Neuronal stem cell (in vitro differentiated cells): ENCODE measurements around the gene SYT1.

Experiments used
- DNase-seq: peaks from one replicate; pipeline ENCODE4 v3.0.0-alpha.2; 2013; ENCODE audit warnings: low spot score
- H2AFZ ChIP-seq: one replicate; pipeline ENCODE4 v1.6.1; 2013; ENCODE audit warnings: mild to moderate bottlenecking, low read length, inconsistent platforms
- H2AK5ac ChIP-seq: 2 replicates; pipeline ENCODE4 v1.6.1; 2013; ENCODE audit warnings: low read depth, mild to moderate bottlenecking, inconsistent platforms, low read length, moderate library complexity, mixed read lengths
- H2BK120ac ChIP-seq: 2 replicates; pipeline ENCODE4 v1.6.1; 2013; ENCODE audit warnings: low read depth, mild to moderate bottlenecking, inconsistent platforms, low read length, moderate library complexity, mixed read lengths
- H2BK12ac ChIP-seq: one replicate; pipeline ENCODE4 v1.6.1; 2013; ENCODE audit warnings: low read length, inconsistent platforms
- H2BK15ac ChIP-seq: 2 replicates; pipeline ENCODE4 v1.6.1; 2013; ENCODE audit warnings: mild to moderate bottlenecking, low read length, inconsistent platforms, mixed read lengths
- H2BK5ac ChIP-seq: one replicate; pipeline ENCODE4 v1.6.1; 2013; ENCODE audit warnings: inconsistent platforms, mild to moderate bottlenecking, low read length, moderate library complexity
- H3K14ac ChIP-seq: one replicate; pipeline ENCODE4 v1.6.1; 2013; ENCODE audit warnings: low read length, inconsistent platforms
- H3K18ac ChIP-seq: 2 replicates; pipeline ENCODE4 v1.6.1; 2013; ENCODE audit warnings: low read length, inconsistent platforms
- H3K23ac ChIP-seq: 2 replicates; pipeline ENCODE4 v1.6.1; 2013; ENCODE audit warnings: low read depth, mild to moderate bottlenecking, mixed read lengths, low read length, inconsistent platforms; ENCODE audit not compliant: poor library complexity
- H3K27ac ChIP-seq: replicated peaks from 3 replicates; pipeline ENCODE4 v1.5.1; 2013; ENCODE audit warnings: low read length, inconsistent platforms
- H3K27me3 ChIP-seq, 3 experiments: 2 replicates each; pipeline ENCODE4 v1.6.1; 2013; ENCODE audit warnings: low read length in 3 of 3, mild to moderate bottlenecking in 2 of 3, inconsistent platforms in 1 of 3, low read depth in 1 of 3, mixed read lengths in 1 of 3, moderate library complexity in 1 of 3; ENCODE audit not compliant: control insufficient read depth in 3 of 3, insufficient read depth in 3 of 3
- H3K36me3 ChIP-seq, 2 donors: replicated peaks in 1 of 2; 2 replicates each; pipeline ENCODE4 v1.6.1; 2013; ENCODE audit warnings: low read length in 2 of 2; ENCODE audit not compliant: control insufficient read depth in 2 of 2, insufficient read depth in 2 of 2
- H3K4ac ChIP-seq: 2 replicates; pipeline ENCODE4 v1.6.1; 2013; ENCODE audit warnings: inconsistent platforms, mild to moderate bottlenecking, low read length, moderate library complexity
- H3K4me1 ChIP-seq, 2 donors: 1 replicate in 1 of 2; 2 replicates in 1 of 2; pipeline ENCODE4 v1.6.1; 2013; ENCODE audit warnings: low read length in 2 of 2, low read depth in 1 of 2; ENCODE audit not compliant: control insufficient read depth in 2 of 2, insufficient read depth in 1 of 2
- H3K4me2 ChIP-seq: one replicate; pipeline ENCODE4 v1.6.1; 2013; ENCODE audit warnings: mild to moderate bottlenecking, low read length, inconsistent platforms; ENCODE audit not compliant: insufficient read depth, poor library complexity, severe bottlenecking
- H3K4me3 ChIP-seq, 2 donors: 2 replicates each; pipeline ENCODE4 v1.5.1; 2013; ENCODE audit warnings: low read length in 2 of 2, mild to moderate bottlenecking in 2 of 2, inconsistent platforms in 1 of 2, moderate library complexity in 1 of 2
- H3K79me1 ChIP-seq: one replicate; pipeline ENCODE4 v1.6.1; 2013; ENCODE audit warnings: low read depth, mild to moderate bottlenecking, inconsistent platforms, low read length, moderate library complexity
- H3K9ac ChIP-seq: one replicate; pipeline ENCODE4 v1.6.1; 2013; ENCODE audit warnings: mild to moderate bottlenecking, low read depth, low read length, inconsistent platforms; ENCODE audit not compliant: poor library complexity
- H3K9me3 ChIP-seq, 2 donors: replicated peaks in 1 of 2; 2 replicates each; pipeline versions ENCODE3 to v1.6.1; 2013; ENCODE audit warnings: low read length in 2 of 2, mild to moderate bottlenecking in 2 of 2, inconsistent platforms in 1 of 2, low read depth in 1 of 2, mixed read lengths in 1 of 2, moderate library complexity in 1 of 2; ENCODE audit not compliant: control insufficient read depth in 2 of 2, insufficient read depth in 1 of 2
- H4K8ac ChIP-seq: one replicate; pipeline ENCODE4 v1.6.1; 2013; ENCODE audit warnings: low read depth, mild to moderate bottlenecking, inconsistent platforms, low read length, moderate library complexity
- H4K91ac ChIP-seq: one replicate; pipeline ENCODE4 v1.6.1; 2013; ENCODE audit warnings: low read length, low read depth, mild to moderate bottlenecking, inconsistent platforms; ENCODE audit not compliant: poor library complexity
- WGBS, 2 donors: extraction: QIAGEN DNeasy Blood & Tissue Kit; methylation state at CpG; one replicate each; pipeline ENCODE4 v1.1.7; 2013; ENCODE audit warnings: missing lambda C conversion rate in 2 of 2, mixed read lengths in 1 of 2; ENCODE audit not compliant: insufficient read length in 2 of 2, insufficient replicate concordance in 1 of 2; ENCODE audit errors: extremely low coverage in 2 of 2; 5-methylcytosine and 5-hydroxymethylcytosine counted together

SYT1 gene

GRCh38 chr12:79309039-79309438 lies 444.5 kb downstream of the SYT1 start:
- H4K91ac ChIP-seq, result no peak overlapping the region
- no CpG with 5 or more reads among the region's 2 CpGs for WGBS, 2 donors
- no peak overlapping the region for H3K4ac ChIP-seq

GRCh38 chr12:79317179-79317847 lies 452.7 kb downstream of the SYT1 start:
- WGBS, 2 donors, result no CpG with 5 or more reads among the region's 10 CpGs
- no peak overlapping the region for H2BK120ac ChIP-seq

More at GRCh38 chr12:79309039-79309438, 444.5 kb downstream of the SYT1 start:
- H3K4me2 ChIP-seq, result no peak overlapping the region
- H2AK5ac ChIP-seq, result no peak overlapping the region
- H3K27ac ChIP-seq, result no peak overlapping the region
- H2BK5ac ChIP-seq, result no peak overlapping the region
- no peak overlapping the region for H3K14ac ChIP-seq
- H3K18ac ChIP-seq, result no peak overlapping the region
- H3K36me3 ChIP-seq, result peaks cover 0 to 4% of the 10 kb centered on the region in 2 donors
- no peak overlapping the region for H2AFZ ChIP-seq
- H3K9ac ChIP-seq, result no peak overlapping the region
- no peak overlapping the region for H3K4me3 ChIP-seq
- no peaks in the 10 kb centered on the region for H3K4me1 ChIP-seq
- no peak for DNase-seq
- no peaks in the 10 kb centered on the region for H3K79me1 ChIP-seq
- H4K8ac ChIP-seq, result no peak overlapping the region
- no peak overlapping the region for H3K23ac ChIP-seq
- no peak overlapping the region for H2BK120ac ChIP-seq
- H2BK12ac ChIP-seq, result no peak overlapping the region
- H3K9me3 ChIP-seq, result no peaks in the 10 kb centered on the region
- no peaks in the 10 kb centered on the region for H3K27me3 ChIP-seq
- no peak overlapping the region for H2BK15ac ChIP-seq

DNA sequence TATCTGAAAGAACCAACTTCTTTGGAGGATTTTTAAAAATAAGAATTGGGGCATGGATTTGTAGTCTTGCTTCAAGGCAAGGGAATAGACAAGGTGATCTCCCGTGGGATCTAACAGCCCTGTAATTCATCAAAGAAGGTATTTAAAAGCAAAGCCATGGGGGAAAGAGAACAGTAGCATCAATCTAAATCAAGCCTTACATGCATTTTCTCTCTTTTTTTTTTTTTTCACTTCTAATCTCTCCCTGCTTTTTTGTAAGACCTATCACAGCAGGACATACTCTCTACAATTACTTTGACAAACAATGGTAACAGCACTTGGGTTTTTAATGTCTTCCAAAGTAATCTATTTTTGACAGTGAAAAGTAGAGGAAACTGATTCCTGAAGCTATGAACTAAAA lies 458.3 kb downstream of the SYT1 start:
- no peaks in the 10 kb centered on the region for H3K36me3 ChIP-seq
- H3K18ac ChIP-seq, result no peak overlapping the region
- H3K27ac ChIP-seq, result no peak overlapping the region

More at GRCh38 chr12:79317179-79317847, 452.7 kb downstream of the SYT1 start:
- Histone ChIP-seq H2BK15ac (no peak overlapping the region), H4K91ac (no peak overlapping the region), H2BK5ac (no peak overlapping the region), H3K4me1 (no peaks in the 10 kb centered on the region), H3K4me2 (no peak overlapping the region), H3K9ac (no peak overlapping the region), H3K23ac (no peak overlapping the region), H3K27me3 (no peaks in the 10 kb centered on the region), H3K14ac (no peak overlapping the region), H3K36me3 (no peaks in the 10 kb centered on the region), H2AK5ac (no peak overlapping the region), H3K9me3 (no peaks in the 10 kb centered on the region), H2AFZ (no peak overlapping the region), H3K18ac (no peak overlapping the region), H3K4ac (no peak overlapping the region), H3K27ac (no peak overlapping the region), H3K79me1 (no peaks in the 10 kb centered on the region), H3K4me3 (no peak overlapping the region), H2BK12ac (no peak overlapping the region), H4K8ac (no peak overlapping the region)
- DNase-seq, result no peak

DNA sequence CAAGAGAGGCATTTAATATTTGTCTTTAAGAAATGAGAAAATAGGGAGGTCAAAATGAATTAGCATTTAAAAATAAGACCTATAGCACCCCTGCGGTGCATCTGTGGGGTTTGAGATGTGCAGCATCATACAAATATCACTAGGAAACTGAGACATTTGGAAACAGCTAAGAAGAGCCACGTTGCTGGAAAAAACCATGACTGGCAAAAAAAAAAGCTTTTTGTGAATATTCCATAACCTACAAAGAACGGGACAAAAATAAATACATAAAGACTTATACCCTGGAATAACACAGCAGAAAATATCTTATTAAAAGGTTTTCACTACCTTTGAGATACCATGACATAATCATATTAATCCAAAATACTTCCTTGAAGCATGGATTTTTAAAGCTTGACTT lies 460.0 kb downstream of the SYT1 start:
- no peak overlapping the region for H3K9ac ChIP-seq
- H3K14ac ChIP-seq, result no peak overlapping the region
- H3K9me3 ChIP-seq, result no peaks in the 10 kb centered on the region
- H3K36me3 ChIP-seq, result no peaks in the 10 kb centered on the region
- H3K23ac ChIP-seq, result no peak overlapping the region
- WGBS, 2 donors, result no CpG with 5 or more reads among the region's 3 CpGs
- DNase-seq, result no peak
- no peak overlapping the region for H2AFZ ChIP-seq
- H3K27me3 ChIP-seq, result no peaks in the 10 kb centered on the region
- no peak overlapping the region for H3K18ac ChIP-seq
- no peak overlapping the region for H2BK15ac ChIP-seq
- no peak overlapping the region for H3K4me3 ChIP-seq
- H4K8ac ChIP-seq, result no peak overlapping the region
- no peak overlapping the region for H3K27ac ChIP-seq
- H3K79me1 ChIP-seq, result no peaks in the 10 kb centered on the region
- no peak overlapping the region for H2BK120ac ChIP-seq
- no peak overlapping the region for H3K4ac ChIP-seq
- H4K91ac ChIP-seq, result no peak overlapping the region
- H2BK5ac ChIP-seq, result no peak overlapping the region
- no peak overlapping the region for H2AK5ac ChIP-seq
- no peak overlapping the region for H3K4me2 ChIP-seq
- no peaks in the 10 kb centered on the region for H3K4me1 ChIP-seq
- H2BK12ac ChIP-seq, result no peak overlapping the region

More for the DNA sequence above, 458.3 kb downstream of the SYT1 start:
- H3K79me1 ChIP-seq, result no peaks in the 10 kb centered on the region
- no peak overlapping the region for H3K4me3 ChIP-seq
- H3K4ac ChIP-seq, result no peak overlapping the region
- H3K9ac ChIP-seq, result no peak overlapping the region
- H2BK15ac ChIP-seq, result no peak overlapping the region
- DNase-seq, result no peak
- no peak overlapping the region for H2AFZ ChIP-seq
- H3K4me1 ChIP-seq, result no peaks in the 10 kb centered on the region
- no peak overlapping the region for H2BK5ac ChIP-seq
- H3K9me3 ChIP-seq, result no peaks in the 10 kb centered on the region
- H4K8ac ChIP-seq, result no peak overlapping the region
- no peak overlapping the region for H2AK5ac ChIP-seq
- H2BK12ac ChIP-seq, result no peak overlapping the region
- no CpG with 5 or more reads among the region's 1 CpG for WGBS, 2 donors
- no peak overlapping the region for H4K91ac ChIP-seq
- H3K23ac ChIP-seq, result no peak overlapping the region
- H3K27me3 ChIP-seq, result no peaks in the 10 kb centered on the region
- H3K4me2 ChIP-seq, result no peak overlapping the region
- H2BK120ac ChIP-seq, result no peak overlapping the region
- no peak overlapping the region for H3K14ac ChIP-seq
